HG02973 (cell line): ENCODE data around the gene PLSCR3.

Experiments used
- ATAC-seq: cut with Tn5 transposase; IDR thresholded peaks from one replicate; pipeline ENCODE4 v1.9.1; 2021; ENCODE audit warnings: moderate library complexity; ENCODE audit not compliant: unreplicated experiment

The PLSCR3 gene

GRCh38 chr17:7407082-7407481 is 12.8 kb upstream of the PLSCR3 start:
- no peak for ATAC-seq

GRCh38 chr17:7406235-7406825 is 12.0 kb upstream of the PLSCR3 start:
- no peak for ATAC-seq

- no peak for ATAC-seq
Measured at GRCh38 chr17:7405350-7406234, 11.3 kb upstream of the PLSCR3 start.

- no peak for ATAC-seq
Measured at GRCh38 chr17:7404737-7405349, 10.5 kb upstream of the PLSCR3 start.

GRCh38 chr17:7403977-7404736 is 9.8 kb upstream of the PLSCR3 start, which contains the start of gene TMEM256:
TMEM256 (minus strand) TSS chr17:7404097; CDS start chr17:7404084, 13 bp downstream.
- peak; percentile 91 for ATAC-seq

- no peak for ATAC-seq
Measured at GRCh38 chr17:7403727-7403976, 9.3 kb upstream of the PLSCR3 start.

DNA sequence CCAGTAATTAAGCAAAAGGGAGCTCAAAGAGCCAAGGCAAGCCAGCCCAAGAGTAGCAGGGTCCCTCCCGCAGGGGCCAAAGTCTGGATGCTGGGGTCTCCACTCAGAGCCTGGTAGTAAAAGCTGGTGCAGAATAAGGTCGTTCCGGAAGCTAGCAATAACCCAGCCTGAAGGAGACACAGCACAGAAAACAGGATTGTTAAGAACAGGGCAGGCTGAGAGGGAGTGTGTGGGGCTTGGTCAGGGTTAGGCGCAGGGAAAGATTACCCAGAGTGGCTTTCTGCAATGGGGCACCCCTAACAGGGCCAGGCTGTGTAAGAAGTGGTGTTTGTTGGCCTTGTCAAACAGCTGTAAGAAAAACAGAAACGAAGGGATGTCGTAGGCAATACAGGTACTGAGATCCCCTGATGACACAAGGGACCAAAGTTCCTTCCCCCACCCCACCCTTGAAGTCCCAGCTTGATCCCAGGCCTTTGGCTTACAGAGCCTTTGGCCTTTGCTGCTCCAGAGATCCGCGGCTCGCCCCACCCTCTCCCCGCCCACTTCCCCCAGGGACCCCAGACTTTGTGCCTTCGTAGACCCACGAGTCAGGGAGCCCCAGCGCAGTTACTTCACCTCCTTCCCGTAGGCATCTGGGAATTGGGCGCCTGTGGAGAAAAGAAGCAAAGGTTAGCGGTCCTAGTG is 8.9 kb upstream of the PLSCR3 start:
- ATAC-seq: no peak

- ATAC-seq: no peak
Measured at GRCh38 chr17:7398612-7399011, 4.3 kb upstream of the PLSCR3 start.

- ATAC-seq: no peak
Measured at GRCh38 chr17:7396147-7396546, 1.8 kb upstream of the PLSCR3 start.

DNA sequence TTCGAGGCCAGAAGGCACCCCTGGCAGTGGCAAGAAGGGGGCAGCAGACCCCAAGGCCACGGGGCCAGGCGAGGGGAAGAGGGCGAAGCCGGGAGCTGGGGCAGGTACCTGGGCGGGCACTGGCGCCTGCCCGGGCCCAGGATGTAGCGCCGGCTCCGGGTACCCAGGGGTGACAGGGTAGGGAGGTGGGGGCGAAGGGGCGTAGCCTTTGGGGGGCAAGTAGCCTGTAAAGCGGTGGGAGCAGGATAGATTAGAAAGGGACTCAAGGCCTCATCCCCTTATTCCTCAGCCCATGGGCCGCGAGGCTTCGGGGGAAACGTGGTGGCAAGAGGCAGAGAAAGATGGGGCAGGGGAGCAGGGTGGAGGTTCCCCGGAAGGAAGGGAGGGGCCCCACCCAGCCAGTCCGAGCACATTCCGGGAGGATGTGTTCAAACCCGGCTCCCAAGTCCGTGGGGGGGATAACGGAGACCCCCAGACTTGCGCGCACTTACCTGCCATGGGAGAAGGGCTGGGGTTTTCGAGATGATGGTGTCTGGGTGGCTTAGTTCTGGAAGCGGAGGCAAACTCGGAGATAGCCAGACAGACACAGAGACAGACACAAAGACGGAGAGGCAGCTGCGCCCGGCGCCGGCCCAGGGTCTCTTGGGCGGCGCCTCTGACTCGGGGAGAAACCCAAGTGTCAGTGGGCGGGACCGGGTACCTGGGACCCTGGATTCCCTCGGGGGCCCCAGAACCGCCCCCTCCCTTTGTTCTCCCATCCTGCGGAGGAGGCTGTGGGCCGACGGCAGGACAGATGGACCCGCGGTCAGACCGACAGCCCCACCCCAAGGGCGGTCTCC is 493 bp downstream of the PLSCR3 start:
- peak; percentile 41 for ATAC-seq

DNA sequence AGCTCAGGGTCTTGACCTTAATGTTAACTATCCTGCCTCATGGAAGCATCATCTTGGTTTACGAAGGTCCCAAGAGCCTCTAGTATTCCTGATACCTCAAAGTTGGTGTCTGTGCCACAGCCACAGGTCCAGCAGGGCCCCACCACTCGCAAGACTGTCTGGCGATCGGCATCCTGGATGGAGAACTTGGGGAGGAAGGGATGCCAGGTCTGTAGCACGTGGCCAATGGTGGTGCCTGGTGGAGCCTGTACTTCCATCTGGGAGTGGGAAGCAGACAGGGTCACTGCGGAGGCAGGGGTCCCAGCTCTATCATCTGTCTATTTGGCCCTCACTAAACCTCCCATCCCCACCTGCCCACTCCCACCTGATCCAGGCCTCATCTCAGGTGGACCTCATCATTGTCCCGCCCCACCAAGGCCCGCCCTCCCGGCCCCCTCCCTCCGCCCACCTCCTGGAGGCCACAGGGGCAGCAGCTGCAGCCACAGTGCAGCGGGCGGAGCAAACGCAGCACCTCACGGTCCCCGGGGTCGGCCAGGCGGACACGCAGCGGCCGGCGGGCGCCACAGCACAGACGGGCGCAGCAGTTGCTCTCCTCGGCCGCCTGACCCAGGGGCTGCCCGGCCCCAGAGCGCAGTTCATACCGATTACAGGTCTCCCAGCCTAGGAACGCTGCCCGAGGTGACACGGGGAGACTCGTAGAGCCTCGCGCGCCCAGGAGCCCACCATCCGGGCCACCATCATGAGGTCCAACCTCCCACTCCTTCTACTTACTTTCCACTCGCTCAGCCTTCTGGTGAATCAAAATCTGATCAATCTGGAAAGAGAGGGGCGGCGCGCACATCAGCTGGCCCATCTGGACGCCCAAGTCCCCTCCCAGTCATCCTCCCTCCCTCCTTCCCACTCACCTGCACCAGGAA is 1.4 kb downstream of the PLSCR3 start:
- no peak for ATAC-seq

DNA sequence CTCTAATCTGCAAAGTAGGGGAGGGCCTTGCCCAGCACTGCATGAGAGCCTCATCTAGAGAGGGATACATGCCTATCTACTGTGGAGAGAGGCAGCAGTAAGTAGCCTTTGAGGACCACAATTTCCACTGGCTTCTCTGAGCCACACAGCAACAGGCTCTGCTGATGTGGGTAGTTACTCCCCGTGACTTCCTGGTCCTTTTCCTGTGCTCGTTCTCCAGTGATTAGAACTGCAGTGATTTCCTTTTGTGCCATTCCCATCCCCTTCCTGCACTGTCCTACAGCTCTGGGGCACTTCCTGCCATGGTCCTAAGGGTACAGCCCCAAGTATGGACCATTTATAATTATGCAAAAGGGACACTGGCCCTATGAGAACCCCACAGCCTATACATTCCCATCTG is 3.0 kb downstream of the PLSCR3 start:
- ATAC-seq: no peak

DNA sequence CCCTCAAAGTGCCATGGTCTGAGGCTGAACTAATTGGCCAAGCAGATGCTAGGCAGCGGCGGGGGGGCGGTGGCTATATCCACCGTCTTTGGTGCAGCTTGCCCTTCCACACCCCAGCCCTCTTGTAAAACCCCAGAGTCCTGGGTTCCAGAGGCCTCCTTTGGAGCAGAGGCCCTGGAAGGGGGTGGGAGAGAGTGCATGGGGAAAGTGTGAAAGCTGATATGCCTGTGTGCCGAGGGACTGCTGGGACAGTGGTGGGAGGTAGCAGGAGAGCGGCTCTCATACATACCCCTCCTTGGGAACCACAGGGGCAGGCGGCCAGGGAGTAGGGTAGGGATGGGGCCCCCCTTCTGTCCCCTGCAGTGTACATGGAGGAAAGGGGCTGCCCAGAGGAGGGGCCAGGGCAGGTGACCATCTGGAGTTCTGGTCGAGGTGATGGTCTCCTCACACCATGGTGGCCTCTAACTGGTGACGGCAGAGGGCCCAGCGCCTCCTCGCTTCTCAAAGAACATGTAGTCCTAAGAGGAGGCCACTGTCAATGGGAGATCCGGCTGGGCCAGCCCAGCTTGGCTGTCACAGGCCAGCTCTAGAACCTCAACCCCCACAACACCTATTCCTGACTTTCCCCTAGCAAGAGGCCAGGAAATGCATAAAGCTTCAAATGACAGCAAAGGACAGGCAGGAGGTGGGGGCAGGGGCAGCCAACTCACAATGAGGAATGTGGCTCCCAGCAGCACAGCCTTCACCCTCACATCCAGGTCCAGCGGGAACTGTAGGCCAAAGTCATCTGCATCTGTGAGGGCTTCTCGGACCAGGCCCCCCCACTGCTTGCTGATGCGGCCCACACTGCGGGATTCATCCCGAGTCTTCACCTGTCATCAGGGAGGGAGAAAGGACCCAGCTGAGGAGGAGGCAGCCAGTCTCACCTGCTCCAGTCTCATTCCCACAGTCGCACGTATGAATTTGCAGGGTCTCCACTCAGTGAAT is 4.1 kb downstream of the PLSCR3 start:
- ATAC-seq: no peak

- no peak for ATAC-seq
Measured at GRCh38 chr17:7388856-7389255, 5.5 kb downstream of the PLSCR3 start.

GRCh38 chr17:7384489-7385081 is 9.7 kb downstream of the PLSCR3 start:
- no peak for ATAC-seq

- no peak for ATAC-seq
Measured at GRCh38 chr17:7383742-7384488, 10.4 kb downstream of the PLSCR3 start.

DNA sequence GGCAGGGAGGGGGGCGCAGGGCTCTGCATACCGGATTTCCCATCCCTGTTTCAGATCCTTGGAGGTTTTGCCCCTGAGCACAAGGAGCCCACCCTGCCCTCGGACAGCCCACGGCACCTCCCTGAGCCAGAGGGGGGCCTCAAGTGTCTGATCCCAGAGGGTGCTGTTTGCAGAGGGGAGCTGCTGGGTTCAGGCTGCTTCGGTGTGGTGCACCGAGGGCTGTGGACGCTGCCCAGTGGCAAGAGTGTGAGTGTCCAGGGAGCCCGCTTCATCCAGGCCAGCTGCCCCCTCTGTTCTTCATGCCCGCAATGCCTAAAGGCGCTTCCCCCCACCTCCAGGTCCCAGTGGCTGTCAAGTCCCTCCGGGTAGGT is 11.0 kb downstream of the PLSCR3 start:
- ATAC-seq: no peak
